GM19397 (cell line): ENCODE results near the gene DNAAF8.
"Not testable (repeated sequence)": the region's sequence is repeated elsewhere in the genome, so short reads cannot be mapped to it uniquely, and the experiment has no call there.

Source experiments
- ATAC-seq: cut with Tn5 transposase; IDR thresholded peaks from one replicate; pipeline ENCODE4 v1.9.1; 2021; ENCODE audit warnings: mild to moderate bottlenecking, moderate library complexity; ENCODE audit not compliant: unreplicated experiment

The DNAAF8 gene

DNA sequence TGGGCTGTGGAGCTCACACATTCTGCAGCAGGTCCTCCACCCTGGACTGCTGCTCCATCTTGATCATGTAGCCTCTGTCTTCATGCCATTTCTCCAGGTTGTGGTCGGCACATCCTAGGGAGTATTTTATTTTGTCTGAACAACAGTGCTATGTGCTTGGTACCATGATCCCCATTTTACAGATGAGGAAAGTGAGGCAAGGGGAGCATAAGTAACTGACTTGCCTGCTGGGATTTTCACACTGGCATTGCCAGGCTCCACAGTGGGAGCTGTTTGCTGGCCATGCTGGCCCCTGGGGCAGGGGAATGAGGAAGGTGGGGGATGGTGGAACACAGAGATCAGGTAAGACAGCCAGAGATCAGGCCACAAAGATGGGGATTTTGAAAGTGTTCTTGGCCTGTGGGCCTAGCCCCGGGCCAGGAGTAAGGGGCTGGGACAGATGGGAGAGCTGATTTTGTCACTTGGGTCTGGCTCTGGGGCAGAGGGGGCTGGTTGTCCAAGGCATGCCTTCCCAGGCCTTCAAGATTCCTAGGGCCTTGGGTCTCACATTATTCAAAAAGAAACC, 41.9 kb downstream of the DNAAF8 start:
- no peak for ATAC-seq

- no peak for ATAC-seq
These were observed 43.2 kb downstream of the DNAAF8 start for GRCh38 chr16:4777339-4778049.

GRCh38 chr16:4778050-4778392, 43.7 kb downstream of the DNAAF8 start:
- no peak for ATAC-seq

DNA sequence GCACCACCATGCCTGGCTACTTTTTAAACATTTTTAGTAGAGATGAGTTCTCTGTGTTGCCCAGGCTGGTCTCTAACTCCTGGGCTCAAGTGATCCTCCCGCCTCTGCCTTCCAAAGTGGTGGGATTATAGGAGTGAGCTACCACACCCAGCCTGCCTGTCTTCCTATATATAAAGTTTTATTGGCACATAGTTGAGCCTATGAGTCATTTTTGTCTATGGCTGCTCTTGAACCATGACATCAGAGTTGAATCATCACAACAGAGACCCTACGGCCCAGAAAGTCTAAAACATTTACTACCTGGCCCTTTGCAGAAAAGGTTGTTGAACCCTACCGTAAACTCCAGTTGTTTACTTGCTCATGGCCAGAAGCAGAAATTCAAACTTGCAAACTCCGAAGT, 45.9 kb downstream of the DNAAF8 start:
- no peak for ATAC-seq

GRCh38 chr16:4783251-4783950, 49.1 kb downstream of the DNAAF8 start:
- no peak for ATAC-seq

DNA sequence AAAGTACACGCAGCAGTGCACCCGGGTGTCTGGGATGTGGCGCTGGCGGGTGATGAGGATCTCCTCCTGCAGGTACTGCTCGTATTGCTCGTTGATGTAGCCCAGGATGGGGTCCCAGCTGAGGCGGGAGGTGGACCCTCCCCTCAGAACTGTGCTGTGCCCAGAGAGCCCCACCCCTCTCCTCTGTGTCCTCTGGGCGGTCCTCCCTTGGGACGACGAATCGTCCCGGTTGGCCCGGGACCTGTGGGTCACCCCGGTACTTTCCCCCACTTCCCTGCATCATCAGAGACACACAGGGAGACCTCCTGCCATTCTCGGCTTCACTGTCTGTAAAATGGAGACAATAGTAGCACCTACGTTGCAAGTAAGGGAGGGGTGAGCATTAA, 49.6 kb downstream of the DNAAF8 start:
- no peak for ATAC-seq

GRCh38 chr16:4784444-4784987, 50.2 kb downstream of the DNAAF8 start:
- not testable (repeated sequence) for ATAC-seq

- ATAC-seq, result no peak
These were observed 51.6 kb downstream of the DNAAF8 start for GRCh38 chr16:4785758-4786433.

DNA sequence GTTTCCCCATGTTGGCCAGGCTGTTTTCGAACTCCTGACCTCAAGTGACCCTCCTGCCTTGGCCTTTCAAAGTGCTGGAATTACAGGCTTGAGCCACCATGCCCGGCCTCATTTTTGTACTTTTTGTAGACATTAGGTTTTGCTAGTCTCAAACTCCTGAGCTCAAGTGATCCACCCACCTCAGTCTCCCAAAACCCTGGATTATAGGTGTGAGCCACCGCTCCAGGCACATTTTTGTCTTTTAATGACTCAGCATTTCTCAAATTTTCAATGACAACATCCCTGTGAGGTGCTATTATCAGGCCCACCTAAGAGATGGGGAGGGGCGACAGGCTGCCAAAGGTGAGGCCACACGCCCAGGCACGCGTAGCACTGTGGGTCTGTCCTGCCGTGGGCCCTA, 52.7 kb downstream of the DNAAF8 start:
- no peak for ATAC-seq

GRCh38 chr16:4787627-4788482, 53.5 kb downstream of the DNAAF8 start, which contains the start of gene SEPTIN12:
SEPTIN12 (minus strand) TSS chr16:4788345; CDS start chr16:4787645, 700 bp downstream.
- ATAC-seq, result no peak

- no peak for ATAC-seq
These were observed 54.2 kb downstream of the DNAAF8 start for GRCh38 chr16:4788489-4788889.

DNA sequence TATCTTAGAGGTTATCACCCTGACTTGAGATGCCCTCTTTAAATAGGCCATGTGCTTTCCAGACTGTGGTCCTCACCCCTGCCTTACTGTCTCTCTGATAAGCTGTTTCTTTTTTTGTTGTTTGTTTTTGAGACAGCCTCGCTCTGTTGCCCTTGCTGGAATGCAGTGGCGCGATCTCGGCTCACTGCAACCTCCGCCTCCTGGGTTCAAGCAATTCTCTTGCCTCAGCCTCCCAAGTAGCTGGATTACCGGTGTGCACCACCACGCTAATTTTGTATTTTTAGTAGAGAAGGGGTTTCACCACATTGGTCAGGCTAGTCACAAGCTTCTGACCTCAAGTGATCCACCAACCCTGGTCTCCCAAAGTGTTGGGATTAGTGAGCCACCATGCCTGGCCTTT, 54.6 kb downstream of the DNAAF8 start:
- no peak for ATAC-seq

DNA sequence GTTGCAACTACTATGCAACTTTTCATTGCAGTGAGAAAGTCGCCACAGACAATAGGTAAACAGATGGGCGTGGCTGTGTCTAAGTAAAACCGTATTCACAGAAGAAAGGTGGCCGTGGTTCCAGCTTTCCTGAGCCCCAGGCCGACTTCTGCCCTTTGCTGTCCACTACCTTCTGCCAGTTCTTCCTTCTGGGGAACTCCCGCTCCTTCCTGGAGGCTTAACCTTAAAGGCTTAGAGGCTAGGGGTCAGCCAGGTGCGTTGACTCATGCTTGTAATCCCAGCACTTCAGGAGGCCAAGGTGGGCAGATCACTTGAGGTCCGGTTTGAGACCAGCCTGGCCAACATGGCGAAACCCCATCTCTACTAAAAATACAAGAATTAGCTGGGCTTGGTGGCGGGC, 55.9 kb downstream of the DNAAF8 start:
- no peak for ATAC-seq

- no peak for ATAC-seq
These were observed 56.5 kb downstream of the DNAAF8 start for GRCh38 chr16:4790871-4791270.

DNA sequence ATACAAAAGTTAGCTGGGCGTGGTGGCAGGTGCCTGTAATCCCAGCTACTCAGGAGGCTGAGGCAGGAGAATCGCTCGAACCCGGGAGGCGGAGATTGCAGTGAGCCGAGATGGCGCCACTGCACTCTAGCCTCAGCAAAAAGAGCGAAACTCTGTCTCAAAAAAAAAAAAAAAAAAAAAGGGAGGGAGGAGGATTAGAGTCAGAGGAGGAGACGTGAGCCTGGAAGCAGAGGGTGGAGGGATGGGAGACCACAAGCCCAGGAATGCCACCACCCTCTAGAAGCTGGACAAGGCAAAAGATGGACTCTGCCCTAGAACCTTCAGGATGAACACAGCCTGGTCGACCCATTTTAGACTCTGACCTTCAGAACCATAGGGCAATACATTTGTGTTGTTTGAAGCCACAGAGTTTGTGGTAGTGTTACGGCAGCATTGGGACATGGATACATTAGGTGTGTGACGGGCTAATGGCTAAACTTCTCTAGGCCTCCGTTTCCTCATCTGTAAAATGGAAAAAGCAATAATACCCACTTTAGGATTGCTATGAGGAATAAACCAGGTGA, 58.7 kb downstream of the DNAAF8 start:
- ATAC-seq, result no peak

GRCh38 chr16:4795181-4795827, 61.0 kb downstream of the DNAAF8 start, which contains the start of gene SMIM22:
SMIM22 (plus strand) TSS chr16:4795369; CDS start chr16:4795735, 366 bp downstream.
- ATAC-seq, result no peak

- no peak for ATAC-seq
These were observed 61.7 kb downstream of the DNAAF8 start for GRCh38 chr16:4795828-4796572.

- ATAC-seq, result no peak
These were observed 62.9 kb downstream of the DNAAF8 start for GRCh38 chr16:4796982-4797804.
